Measurements from ENCODE around the gene BMPR1B.

The BMPR1B gene

DNA sequence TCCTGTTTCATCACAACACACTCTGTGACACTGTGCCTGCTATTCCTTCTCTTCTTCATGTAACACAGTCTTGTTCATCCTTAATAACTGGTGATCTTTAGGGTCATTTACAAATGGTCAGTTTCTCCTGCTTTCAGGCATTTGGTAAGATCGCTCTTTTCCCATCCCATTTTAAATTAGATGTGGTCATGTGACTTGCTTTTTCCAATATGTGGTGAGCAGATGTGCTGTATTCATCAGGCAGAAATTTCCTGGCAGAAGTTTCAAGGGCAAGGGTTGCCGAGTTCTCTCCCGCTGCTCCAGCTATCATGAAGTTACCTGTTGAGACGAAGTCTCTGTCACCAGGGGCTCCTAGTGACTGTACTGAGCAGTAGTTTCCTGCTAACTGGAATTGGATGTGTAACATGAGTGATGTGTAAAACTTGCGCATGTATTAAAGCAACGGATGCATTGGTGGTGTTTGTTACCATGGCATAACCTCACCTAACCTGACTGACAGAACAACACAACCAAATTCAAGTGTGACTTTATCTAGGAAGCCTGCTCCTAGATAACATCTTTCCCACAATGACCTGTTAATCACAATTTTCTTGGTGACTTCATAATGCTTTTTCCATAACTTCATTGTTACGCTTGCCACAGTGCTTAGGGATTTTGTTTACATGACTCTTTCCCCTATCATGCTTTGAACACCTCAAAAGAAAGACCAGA is 29.5 kb upstream of the BMPR1B start:
- DNase-seq (ENCODE audit: low spot score), result no peak
- TF ChIP-seq, protein P1, sequence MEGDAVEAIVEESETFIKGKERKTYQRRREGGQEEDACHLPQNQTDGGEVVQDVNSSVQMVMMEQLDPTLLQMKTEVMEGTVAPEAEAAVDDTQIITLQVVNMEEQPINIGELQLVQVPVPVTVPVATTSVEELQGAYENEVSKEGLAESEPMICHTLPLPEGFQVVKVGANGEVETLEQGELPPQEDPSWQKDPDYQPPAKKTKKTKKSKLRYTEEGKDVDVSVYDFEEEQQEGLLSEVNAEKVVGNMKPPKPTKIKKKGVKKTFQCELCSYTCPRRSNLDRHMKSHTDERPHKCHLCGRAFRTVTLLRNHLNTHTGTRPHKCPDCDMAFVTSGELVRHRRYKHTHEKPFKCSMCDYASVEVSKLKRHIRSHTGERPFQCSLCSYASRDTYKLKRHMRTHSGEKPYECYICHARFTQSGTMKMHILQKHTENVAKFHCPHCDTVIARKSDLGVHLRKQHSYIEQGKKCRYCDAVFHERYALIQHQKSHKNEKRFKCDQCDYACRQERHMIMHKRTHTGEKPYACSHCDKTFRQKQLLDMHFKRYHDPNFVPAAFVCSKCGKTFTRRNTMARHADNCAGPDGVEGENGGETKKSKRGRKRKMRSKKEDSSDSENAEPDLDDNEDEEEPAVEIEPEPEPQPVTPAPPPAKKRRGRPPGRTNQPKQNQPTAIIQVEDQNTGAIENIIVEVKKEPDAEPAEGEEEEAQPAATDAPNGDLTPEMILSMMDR (IDR thresholded peaks at IDR 0.05; ENCODE audit: poor library complexity, severe bottlenecking), result no peak

DNA sequence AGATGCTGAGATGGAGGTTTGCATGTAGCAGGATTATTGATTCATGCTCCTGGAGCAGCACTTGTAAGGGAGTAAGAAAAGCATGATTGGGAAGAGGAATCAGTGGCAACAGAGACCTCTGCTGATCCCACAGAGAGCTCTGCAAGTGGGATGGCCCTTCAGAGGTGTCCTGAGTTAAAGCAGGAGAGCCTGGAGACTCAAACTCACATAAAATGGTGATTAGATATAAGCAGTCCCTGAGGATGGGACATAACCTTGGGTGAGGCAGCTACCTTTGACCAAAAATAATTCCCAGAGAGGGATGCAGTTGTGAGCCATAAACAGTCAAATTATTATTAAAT is 25.4 kb upstream of the BMPR1B start:
- no peak overlapping the region for H3K27ac ChIP-seq (ENCODE audit: poor library complexity, severe bottlenecking)
- no peak overlapping the region for H3K4me3 ChIP-seq (ENCODE audit: severe bottlenecking)
- no peaks in the 10 kb centered on the region for H3K4me1 ChIP-seq (ENCODE audit: insufficient read depth, poor library complexity, severe bottlenecking)
- H3K36me3 ChIP-seq (ENCODE audit: low read depth), result no peaks in the 10 kb centered on the region
- H3K9me3 ChIP-seq (ENCODE audit: severe bottlenecking), result no peaks in the 10 kb centered on the region
- H3K27me3 ChIP-seq (ENCODE audit: insufficient read depth, poor library complexity, severe bottlenecking), result no peaks in the 10 kb centered on the region
- DNase-seq (ENCODE audit: low spot score) (no peak), ATAC-seq (ENCODE audit: low read depth) (no peak)
- TF ChIP-seq, protein P1 (IDR thresholded peaks at IDR 0.05; ENCODE audit: poor library complexity, severe bottlenecking), result no peak

More for the DNA sequence above, 29.5 kb upstream of the BMPR1B start:
- Histone ChIP-seq H3K4me1 (ENCODE audit: insufficient read depth, poor library complexity, severe bottlenecking) (no peaks in the 10 kb centered on the region), H3K4me3 (ENCODE audit: severe bottlenecking) (no peak overlapping the region), H3K27me3 (ENCODE audit: insufficient read depth, poor library complexity, severe bottlenecking) (no peaks in the 10 kb centered on the region), H3K36me3 (ENCODE audit: low read depth) (no peaks in the 10 kb centered on the region), H3K27ac (ENCODE audit: poor library complexity, severe bottlenecking) (no peak overlapping the region), H3K9me3 (ENCODE audit: severe bottlenecking) (no peaks in the 10 kb centered on the region)
- ATAC-seq (ENCODE audit: low read depth), result no peak

DNA sequence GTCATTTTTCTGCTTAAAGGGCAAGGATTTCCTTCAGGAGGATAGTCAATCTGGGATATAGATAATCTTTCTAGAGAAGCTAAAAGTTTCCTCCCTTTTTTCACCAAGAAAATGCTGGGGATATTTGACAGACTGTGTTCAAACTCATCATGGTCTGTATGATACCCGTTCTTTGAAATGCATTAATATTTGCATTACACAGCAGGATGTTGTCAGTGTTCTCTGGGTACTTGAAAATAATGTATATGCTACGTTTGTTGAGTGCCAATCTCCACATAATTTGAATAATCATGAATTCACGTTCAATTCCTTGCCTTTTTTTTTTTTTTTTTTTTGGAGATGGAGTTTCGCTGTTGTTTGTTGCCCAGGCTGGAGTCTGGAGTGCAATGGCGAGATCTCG is 18.0 kb upstream of the BMPR1B start:
- DNase-seq (ENCODE audit: low spot score) (no peak), ATAC-seq (ENCODE audit: low read depth) (no peak)
- Histone ChIP-seq H3K4me3 (ENCODE audit: severe bottlenecking) (no peak overlapping the region), H3K36me3 (ENCODE audit: low read depth) (no peaks in the 10 kb centered on the region), H3K9me3 (ENCODE audit: severe bottlenecking) (no peaks in the 10 kb centered on the region), H3K27ac (ENCODE audit: poor library complexity, severe bottlenecking) (no peak overlapping the region), H3K27me3 (ENCODE audit: insufficient read depth, poor library complexity, severe bottlenecking) (no peaks in the 10 kb centered on the region), H3K4me1 (ENCODE audit: insufficient read depth, poor library complexity, severe bottlenecking) (no peaks in the 10 kb centered on the region)
- TF ChIP-seq, protein P1 (IDR thresholded peaks at IDR 0.05; ENCODE audit: poor library complexity, severe bottlenecking), result no peak

DNA sequence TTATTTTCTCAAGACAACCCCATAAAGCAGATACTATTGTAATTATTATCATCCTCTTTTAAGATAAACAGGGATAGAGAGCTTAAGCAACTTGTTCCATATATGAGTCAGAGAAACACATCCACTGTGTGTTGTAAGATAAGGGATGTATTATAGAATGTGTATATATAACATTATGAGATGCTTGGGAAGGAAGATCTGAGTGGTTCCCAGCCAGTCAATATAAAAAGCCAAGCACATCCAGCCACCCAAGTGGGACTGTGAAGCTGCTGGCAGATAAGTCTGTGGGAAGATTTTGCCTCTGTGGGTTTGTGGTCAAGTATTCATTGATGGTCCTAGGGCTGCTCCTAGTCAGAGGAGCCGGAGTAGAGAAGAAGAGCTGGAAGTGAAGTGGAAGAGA is 16.5 kb upstream of the BMPR1B start:
- Histone ChIP-seq H3K4me3 (ENCODE audit: severe bottlenecking) (no peak overlapping the region), H3K4me1 (ENCODE audit: insufficient read depth, poor library complexity, severe bottlenecking) (no peaks in the 10 kb centered on the region), H3K27ac (ENCODE audit: poor library complexity, severe bottlenecking) (no peak overlapping the region), H3K36me3 (ENCODE audit: low read depth) (no peaks in the 10 kb centered on the region), H3K9me3 (ENCODE audit: severe bottlenecking) (no peaks in the 10 kb centered on the region), H3K27me3 (ENCODE audit: insufficient read depth, poor library complexity, severe bottlenecking) (no peaks in the 10 kb centered on the region)
- DNase-seq (ENCODE audit: low spot score) (no peak), ATAC-seq (ENCODE audit: low read depth) (no peak)
- TF ChIP-seq, protein P1 (IDR thresholded peaks at IDR 0.05; ENCODE audit: poor library complexity, severe bottlenecking), result no peak

DNA sequence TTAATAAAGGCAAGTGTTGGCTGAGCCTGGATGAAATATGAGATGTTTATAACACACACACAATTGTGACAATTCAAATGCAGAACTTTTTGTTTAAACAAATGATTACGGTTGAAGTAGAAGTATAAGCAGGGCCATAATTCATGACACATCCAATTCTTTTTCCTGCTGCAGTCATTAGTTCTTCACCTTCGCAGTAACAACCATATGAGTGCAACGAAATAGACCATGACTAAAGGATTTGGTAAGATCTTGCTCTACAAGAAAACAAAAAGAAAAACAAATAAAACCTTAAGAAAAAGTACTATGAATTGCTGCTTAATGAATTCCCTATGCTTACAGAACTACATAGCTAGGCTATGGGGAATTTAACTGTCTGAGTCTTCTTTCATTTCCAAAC is 13.9 kb upstream of the BMPR1B start:
- Histone ChIP-seq H3K36me3 (ENCODE audit: low read depth) (no peaks in the 10 kb centered on the region), H3K27ac (ENCODE audit: poor library complexity, severe bottlenecking) (no peak overlapping the region), H3K9me3 (ENCODE audit: severe bottlenecking) (no peaks in the 10 kb centered on the region), H3K27me3 (ENCODE audit: insufficient read depth, poor library complexity, severe bottlenecking) (no peaks in the 10 kb centered on the region), H3K4me3 (ENCODE audit: severe bottlenecking) (no peak overlapping the region), H3K4me1 (ENCODE audit: insufficient read depth, poor library complexity, severe bottlenecking) (no peaks in the 10 kb centered on the region)
- TF ChIP-seq, protein P1 (IDR thresholded peaks at IDR 0.05; ENCODE audit: poor library complexity, severe bottlenecking), result no peak
- DNase-seq (ENCODE audit: low spot score), result no peak
- ATAC-seq (ENCODE audit: low read depth), result no peak
